K562 (cell line): ENCODE data around the gene FH. TPM values are rescaled to one million over a fixed set of nuclear protein-coding genes. Genes with fewer than 3 reads are reported as not detected.

Source experiments
- ATAC-seq: fragments of 200-7000 bp; cut with Tn5 transposase; 3 replicates; pipeline ENCODE4 v1.9.1; 2020; ENCODE audit warnings: moderate library complexity
- BruUV-seq: library from RNA; stranded (reverse); fragments of 400-500 nt; replicated peaks from 2 replicates; lab custom pipeline; 2021; lab: Mats Ljungman, UMichigan
- CTCF ChIA-PET: fragments of 300-600 bp; formaldehyde crosslinking; extraction: SDS; loops from one replicate; lab custom pipeline; 2021; ENCODE audit warnings: low intra/inter-chr PET ratio; lab: Yijun Ruan, JAX
- POLR2A ChIA-PET: fragments of 300-600, 350-650 bp; sonication (Branson Sonifier 250); formaldehyde crosslinking; extraction: SDS; loops from one replicate; lab custom pipeline; 2021; ENCODE audit warnings: antibody characterized with exemption, inconsistent platforms; lab: Yijun Ruan, JAX
- DNase-seq, 4 experiments: peaks; one replicate each; pipeline versions ENCODE4 v3.0.0 to v3.0.0-alpha.2; 2011 to 2018; ENCODE audit warnings: low spot score in 3 of 4, mixed read lengths in 3 of 4; ENCODE audit errors: extremely low read depth in 1 of 4
- FAIRE-seq: peaks from 2 replicates; lab custom pipeline; 2011; peaks lifted over from hg19 to GRCh38; lab: Jason Lieb, UNC
- H2AFZ ChIP-seq: 2 replicates; pipeline ENCODE4 v1.6.0; 2011; ENCODE audit warnings: low read depth, low read length, control low read depth, inconsistent platforms
- H3K27ac ChIP-seq: fragments of 200-600 bp; 3 replicates; pipeline ENCODE4 v1.8.0; 2011; ENCODE audit warnings: low read depth, mild to moderate bottlenecking, control low read depth, inconsistent platforms, low read length, moderate library complexity, mixed read lengths; ENCODE audit errors: extremely low read depth
- H3K27me3 ChIP-seq, 2 experiments: fragments of 300-600 bp in 1 of 2; 2 replicates in 1 of 2; 3 replicates in 1 of 2; pipeline versions ENCODE4 v1.6.0 to v1.8.0; 2011; ENCODE audit warnings: inconsistent platforms in 2 of 2, low read length in 2 of 2, mild to moderate bottlenecking in 1 of 2, mixed read lengths in 1 of 2, moderate library complexity in 1 of 2; ENCODE audit not compliant: control insufficient read depth in 2 of 2, insufficient read depth in 2 of 2
- H3K36me3 ChIP-seq: fragments of 300-600 bp; 3 replicates; pipeline ENCODE4 v1.8.0; 2011; ENCODE audit warnings: mild to moderate bottlenecking, low read length, inconsistent platforms; ENCODE audit not compliant: control insufficient read depth, insufficient read depth
- H3K4me1 ChIP-seq, 2 experiments: fragments of 200-600 bp in 1 of 2; replicated peaks in 1 of 2; 2 replicates in 1 of 2; 3 replicates in 1 of 2; pipeline versions ENCODE4 v1.5.1 to v1.8.0; 2011; ENCODE audit warnings: inconsistent platforms in 2 of 2, low read length in 2 of 2, mild to moderate bottlenecking in 1 of 2, mixed read lengths in 1 of 2, moderate library complexity in 1 of 2; ENCODE audit not compliant: control insufficient read depth in 2 of 2, insufficient read depth in 2 of 2
- H3K4me2 ChIP-seq: 2 replicates; pipeline ENCODE4 v1.6.1; 2011; ENCODE audit warnings: low read length, control low read depth, inconsistent platforms, mixed read lengths; ENCODE audit not compliant: insufficient read depth
- H3K4me3 ChIP-seq: fragments of 200-600 bp; sonication (generic), shearing (Covaris generic); 2 replicates; pipeline ENCODE4 v1.5.1; 2016; ENCODE audit warnings: control low read depth, inconsistent platforms
- H3K79me2 ChIP-seq: fragments of 200-600 bp; 3 replicates; pipeline ENCODE4 v1.8.0; 2011; ENCODE audit warnings: low read length, inconsistent platforms; ENCODE audit not compliant: control insufficient read depth, insufficient read depth
- H3K9ac ChIP-seq, 2 experiments: 2 replicates each; pipeline versions ENCODE4 v1.6.0 to v1.6.1; 2011; ENCODE audit warnings: low read depth in 2 of 2, low read length in 2 of 2, control low read depth in 1 of 2, inconsistent platforms in 1 of 2, mild to moderate bottlenecking in 1 of 2, mixed read lengths in 1 of 2; ENCODE audit not compliant: insufficient read depth in 1 of 2
- H3K9me1 ChIP-seq: one replicate; pipeline ENCODE4 v1.6.0; 2011; ENCODE audit warnings: inconsistent platforms, mild to moderate bottlenecking, low read length, moderate library complexity; ENCODE audit not compliant: control insufficient read depth, insufficient read depth
- H3K9me3 ChIP-seq: replicated peaks from 2 replicates; pipeline ENCODE4 v1.5.1; 2011; ENCODE audit warnings: low read depth, low read length, inconsistent platforms; ENCODE audit not compliant: control insufficient read depth, insufficient read depth
- H4K20me1 ChIP-seq: replicated peaks from 2 replicates; pipeline ENCODE4 v1.6.1; 2011; ENCODE audit warnings: low read length, inconsistent platforms, mixed read lengths; ENCODE audit not compliant: control insufficient read depth, insufficient read depth
- CBX5 ChIP-seq: IDR thresholded peaks from 2 replicates; pipeline ENCODE4 v1.6.1; 2014; ENCODE audit warnings: low read depth, borderline replicate concordance
- EP300 ChIP-seq: IDR thresholded peaks from 2 replicates; pipeline ENCODE4 v1.6.1; 2012; ENCODE audit warnings: low read length, improper control_type of control experiment
- RAD21 ChIP-seq, 2 experiments: fragments of 250-450 bp in 1 of 2; fragments of 450-650 bp in 1 of 2; sonication (Bioruptor Pico) in 1 of 2; formaldehyde crosslinking in 1 of 2; IDR thresholded peaks in 1 of 2; conservative IDR thresholded peaks in 1 of 2; 2 replicates each; pipeline versions ENCODE4 v1.4.0 to v1.8.0; 2020 to 2022; ENCODE audit warnings: mild to moderate bottlenecking in 2 of 2, moderate library complexity in 1 of 2
- RFX7 ChIP-seq: fragments of 250-450 bp; sonication (Bioruptor Pico); IDR thresholded peaks from 2 replicates; pipeline ENCODE4 v1.5.1; 2021; ENCODE audit warnings: mild to moderate bottlenecking
- TOE1 ChIP-seq, 2 experiments: fragments of 450-650 bp in 1 of 2; sonication (generic) in 1 of 2; formaldehyde crosslinking in 1 of 2; IDR thresholded peaks; 2 replicates each; pipeline versions ENCODE4 v1.7.1 to v1.8.0; 2016 to 2022; ENCODE audit warnings: borderline replicate concordance in 2 of 2, mild to moderate bottlenecking in 2 of 2, antibody characterized with exemption in 1 of 2, inconsistent platforms in 1 of 2, low read depth in 1 of 2, missing genetic modification reagents in 1 of 2, moderate library complexity in 1 of 2
- TRIM24 ChIP-seq, 2 experiments: fragments of 450-650 bp; IDR thresholded peaks; 2 replicates each; pipeline ENCODE4 v1.6.1; 2016
- XRCC5 ChIP-seq: fragments of 200-400 bp; formaldehyde crosslinking; IDR thresholded peaks from 2 replicates; pipeline ENCODE4 v1.6.1; 2017; ENCODE audit warnings: low read depth, mild to moderate bottlenecking, low read length
- ZNF583 ChIP-seq: fragments of 250-450 bp; sonication (Bioruptor Pico); IDR thresholded peaks from 2 replicates; pipeline ENCODE4 v1.4.0; 2020
- ZNF778 ChIP-seq: fragments of 450-650 bp; formaldehyde crosslinking; IDR thresholded peaks from 2 replicates; pipeline ENCODE4 v1.4.0; 2020; ENCODE audit warnings: mild to moderate bottlenecking, moderate library complexity
- WGBS: fragments of 100-300 bp; shearing (Covaris generic); methylation state at CpG from one replicate; pipeline ENCODE4 v1.1.6; 2016; ENCODE audit warnings: low coverage, mixed read lengths; ENCODE audit not compliant: insufficient coverage; ENCODE audit errors: missing lambda C conversion rate; 5-methylcytosine and 5-hydroxymethylcytosine counted together
- in situ Hi-C: fragments of 300-500 bp; cut with MboI; formaldehyde crosslinking; loops from 4 replicates; pipeline ENCODE4 v1.15.0; 2018; ENCODE audit warnings: inconsistent platforms, mixed read lengths
- intact Hi-C: fragments of 100-400 bp; cut with micrococcal nuclease; formaldehyde crosslinking; loops from 2 replicates; pipeline ENCODE4 v1.14.2; 2022
- polyA plus RNA-seq, 8 experiments: library from polyadenylated mRNA; depleted of rRNA in 4 of 8; stranded (reverse) in 5 of 8; unstranded in 3 of 8; fragments of >200 nt; fragmentation: Nextera tagmentation in 2 of 8; fragmentation: Illumina TruSeq in 1 of 8; extraction: Ambion mirVana in 2 of 8; extraction: Trizol in 1 of 8; gene quantifications; 2 replicates each; pipeline versions ENCODE4 v1.2.1 to v1.2.3, GENCODE V29; 2011 to 2014; ENCODE audit warnings: inconsistent platforms in 1 of 8, missing spikeins in 1 of 8
- total RNA-seq, 7 experiments: library from RNA; depleted of rRNA in 6 of 7; stranded (reverse); fragments of >200 nt in 6 of 7; fragmentation: Illumina TruSeq in 2 of 7; extraction: Trizol in 2 of 7; gene quantifications; 2 replicates each; pipeline versions ENCODE4 v1.2.1 to v1.2.3, GENCODE V29; 2011 to 2021; ENCODE audit warnings: low replicate concordance in 1 of 7
- TF ChIP-seq, protein P1 (sequence below): fragments of 450-650 bp; formaldehyde crosslinking; IDR thresholded peaks from 2 replicates; pipeline ENCODE4 v1.4.0; 2020; ENCODE audit warnings: mild to moderate bottlenecking, moderate library complexity
- TF ChIP-seq, protein P2 (sequence below), 3 experiments: IDR thresholded peaks in 2 of 3; conservative IDR thresholded peaks in 1 of 3; 2 replicates each; pipeline ENCODE4 v1.5.1; 2011 to 2012; ENCODE audit warnings: low read length in 3 of 3, mild to moderate bottlenecking in 3 of 3, control low read depth in 2 of 3, improper control_type of control experiment in 1 of 3, inconsistent platforms in 1 of 3, low read depth in 1 of 3, mixed read lengths in 1 of 3, moderate library complexity in 1 of 3; ENCODE audit not compliant: insufficient read depth in 2 of 3

Gene FH
- total and polyA plus RNA-seq, 9 of the 15 experiments (the other 6 are each of a cell fraction or from before 2014, with no cell fraction given) = 117 to 240 (median 211) TPM

DNA sequence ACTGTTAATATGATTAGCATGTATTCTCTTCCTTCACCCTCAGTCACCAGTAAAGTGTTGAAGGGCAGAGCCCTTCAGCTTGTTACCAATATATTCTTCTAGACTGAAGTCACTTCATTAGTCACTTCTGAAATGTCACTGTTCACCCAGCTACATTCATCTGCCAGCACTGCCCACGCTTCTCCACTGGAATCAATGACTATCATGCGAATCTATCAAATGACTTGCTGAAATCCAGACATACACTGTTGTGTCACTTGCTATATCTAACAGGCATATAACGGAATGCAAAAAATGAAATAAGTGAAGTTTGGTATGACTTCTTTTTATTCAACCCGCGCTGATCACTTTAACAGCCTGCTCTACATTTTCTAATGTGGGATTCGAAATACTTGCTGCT is 16.1 kb downstream of the FH start:
- Histone ChIP-seq H3K27me3 (no peaks in the 10 kb centered on the region), H4K20me1 (no peaks in the 10 kb centered on the region), H3K9me1 (no peaks in the 10 kb centered on the region), H3K9me3 (no peaks in the 10 kb centered on the region), H3K27ac (no peak overlapping the region), H3K4me2 (no peak overlapping the region), H2AFZ (no peak overlapping the region), H3K79me2 (no peaks in the 10 kb centered on the region), H3K4me3 (no peak overlapping the region), H3K36me3 (peaks cover 95% of the 10 kb centered on the region), H3K4me1 (no peaks in the 10 kb centered on the region), H3K9ac (no peak overlapping the region)
- POLR2A ChIA-PET = interaction anchor here (0.6 to 1.1 kb wide), 4 partner anchors 69 to 385 kb away, joined by 3 to 4 read pairs (median 3); no protein-coding TSS in a partner anchor
- DNase-seq (no peak), ATAC-seq (no peak), FAIRE-seq (no peak)
- TF ChIP-seq ZNF583 (CRISPR knock-in tag) (no peak), XRCC5 (no peak)
- in situ Hi-C loops (no loop called here), intact Hi-C loops (loop anchor here (5.0 kb wide), 1 partner anchor 771 kb away; no protein-coding TSS in a partner anchor)
- CTCF ChIA-PET = interaction anchor here (0.6 kb wide), 1 partner anchor 107 kb away, joined by 3 read pairs; no protein-coding TSS in a partner anchor
- WGBS = 94% methylated on average over 6 of the region's 6 CpGs
- BruUV-seq = no TSS peak

DNA sequence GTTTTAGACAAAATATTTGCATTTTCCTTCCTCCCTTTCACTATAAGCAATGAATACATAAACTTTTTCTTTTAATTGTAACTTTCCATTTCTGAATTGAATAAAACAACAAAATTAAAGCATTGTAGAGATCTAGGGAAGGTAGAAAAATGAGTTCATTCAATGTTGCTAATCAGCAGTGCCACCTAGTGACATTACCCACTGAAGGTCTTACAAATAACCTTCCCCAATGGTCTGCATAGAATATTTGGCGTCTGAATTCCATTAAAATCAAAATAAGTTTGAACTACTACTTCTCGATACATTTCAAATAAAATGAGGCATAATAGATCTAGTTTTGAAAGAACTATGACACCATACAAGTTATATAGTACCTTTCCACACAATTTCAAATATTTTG is 19.6 kb downstream of the FH start:
- intact Hi-C loops = loop anchor here (5.0 kb wide), 1 partner anchor 768 kb away; no protein-coding TSS in a partner anchor
- ChIA-PET POLR2A (interaction anchor here (1.7 kb wide), 1 partner anchor 13 kb away, joined by 3 read pairs; no protein-coding TSS in a partner anchor), CTCF (interaction anchor here (1.2 kb wide), 1 partner anchor 612 kb away, joined by 4 read pairs; no protein-coding TSS in a partner anchor)
- in situ Hi-C loops = no loop called here
- Histone ChIP-seq H3K9me1 (no peaks in the 10 kb centered on the region), H3K4me2 (no peak overlapping the region), H4K20me1 (no peaks in the 10 kb centered on the region), H3K27me3 (no peaks in the 10 kb centered on the region), H2AFZ (no peak overlapping the region), H3K79me2 (no peaks in the 10 kb centered on the region), H3K4me1 (no peaks in the 10 kb centered on the region), H3K36me3 (peaks cover 94% of the 10 kb centered on the region), H3K4me3 (no peak overlapping the region), H3K9me3 (no peaks in the 10 kb centered on the region), H3K9ac (no peak overlapping the region), H3K27ac (no peak overlapping the region)
- WGBS = 93% methylated on average over 2 of the region's 2 CpGs
- BruUV-seq = no TSS peak
- peak in 3 of 4 experiments; percentile 26 to 36 (median 30) for DNase-seq
- peak; percentile 52 for FAIRE-seq
- peak; percentile 66; the same call in 2 of the 3 replicates for ATAC-seq
- TF ChIP-seq EP300 = no peak
- TF ChIP-seq TRIM24 (IDR thresholded peaks at IDR 0.05) = no peak
- TF ChIP-seq, protein P1, sequence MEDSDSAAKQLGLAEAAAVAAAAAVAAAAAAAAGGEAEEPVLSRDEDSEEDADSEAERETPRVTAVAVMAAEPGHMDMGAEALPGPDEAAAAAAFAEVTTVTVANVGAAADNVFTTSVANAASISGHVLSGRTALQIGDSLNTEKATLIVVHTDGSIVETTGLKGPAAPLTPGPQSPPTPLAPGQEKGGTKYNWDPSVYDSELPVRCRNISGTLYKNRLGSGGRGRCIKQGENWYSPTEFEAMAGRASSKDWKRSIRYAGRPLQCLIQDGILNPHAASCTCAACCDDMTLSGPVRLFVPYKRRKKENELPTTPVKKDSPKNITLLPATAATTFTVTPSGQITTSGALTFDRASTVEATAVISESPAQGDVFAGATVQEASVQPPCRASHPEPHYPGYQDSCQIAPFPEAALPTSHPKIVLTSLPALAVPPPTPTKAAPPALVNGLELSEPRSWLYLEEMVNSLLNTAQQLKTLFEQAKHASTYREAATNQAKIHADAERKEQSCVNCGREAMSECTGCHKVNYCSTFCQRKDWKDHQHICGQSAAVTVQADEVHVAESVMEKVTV = peak; percentile 54; the same call in 1 of the 2 replicates
- no peak for TF ChIP-seq CBX5
- TF ChIP-seq TOE1 (IDR thresholded peaks at IDR 0.05; ENCODE audit: borderline replicate concordance) = no peak
- no peak for TF ChIP-seq TOE1 (CRISPR knock-in tag; IDR thresholded peaks at IDR 0.05; ENCODE audit: borderline replicate concordance, low read depth)
- TF ChIP-seq, protein P2, sequence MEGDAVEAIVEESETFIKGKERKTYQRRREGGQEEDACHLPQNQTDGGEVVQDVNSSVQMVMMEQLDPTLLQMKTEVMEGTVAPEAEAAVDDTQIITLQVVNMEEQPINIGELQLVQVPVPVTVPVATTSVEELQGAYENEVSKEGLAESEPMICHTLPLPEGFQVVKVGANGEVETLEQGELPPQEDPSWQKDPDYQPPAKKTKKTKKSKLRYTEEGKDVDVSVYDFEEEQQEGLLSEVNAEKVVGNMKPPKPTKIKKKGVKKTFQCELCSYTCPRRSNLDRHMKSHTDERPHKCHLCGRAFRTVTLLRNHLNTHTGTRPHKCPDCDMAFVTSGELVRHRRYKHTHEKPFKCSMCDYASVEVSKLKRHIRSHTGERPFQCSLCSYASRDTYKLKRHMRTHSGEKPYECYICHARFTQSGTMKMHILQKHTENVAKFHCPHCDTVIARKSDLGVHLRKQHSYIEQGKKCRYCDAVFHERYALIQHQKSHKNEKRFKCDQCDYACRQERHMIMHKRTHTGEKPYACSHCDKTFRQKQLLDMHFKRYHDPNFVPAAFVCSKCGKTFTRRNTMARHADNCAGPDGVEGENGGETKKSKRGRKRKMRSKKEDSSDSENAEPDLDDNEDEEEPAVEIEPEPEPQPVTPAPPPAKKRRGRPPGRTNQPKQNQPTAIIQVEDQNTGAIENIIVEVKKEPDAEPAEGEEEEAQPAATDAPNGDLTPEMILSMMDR (IDR thresholded peaks at IDR 0.05 in 2 of 3, conservative IDR thresholded peaks at IDR 0.05 in 1 of 3; ENCODE audit: insufficient read depth in 2 of 3, low read depth in 1 of 3, low read length in 3 of 3) = peak in 2 of 3 experiments; percentile 50 to 66; a peak in 3 of 6 replicates
- no peak for TF ChIP-seq RFX7 (CRISPR knock-in tag)
- no peak for TF ChIP-seq ZNF778
- TF ChIP-seq RAD21 (CRISPR knock-in tag; conservative IDR thresholded peaks at IDR 0.05 in 1 of 2, IDR thresholded peaks at IDR 0.05 in 1 of 2) = peak; percentile 61 to 65
